Measurements from ENCODE around the gene SLC6A18.

SLC6A18 gene

GRCh38 chr5:1205255-1206180, 19.7 kb upstream of the SLC6A18 start (continued):
- TF ChIP-seq, protein P1, sequence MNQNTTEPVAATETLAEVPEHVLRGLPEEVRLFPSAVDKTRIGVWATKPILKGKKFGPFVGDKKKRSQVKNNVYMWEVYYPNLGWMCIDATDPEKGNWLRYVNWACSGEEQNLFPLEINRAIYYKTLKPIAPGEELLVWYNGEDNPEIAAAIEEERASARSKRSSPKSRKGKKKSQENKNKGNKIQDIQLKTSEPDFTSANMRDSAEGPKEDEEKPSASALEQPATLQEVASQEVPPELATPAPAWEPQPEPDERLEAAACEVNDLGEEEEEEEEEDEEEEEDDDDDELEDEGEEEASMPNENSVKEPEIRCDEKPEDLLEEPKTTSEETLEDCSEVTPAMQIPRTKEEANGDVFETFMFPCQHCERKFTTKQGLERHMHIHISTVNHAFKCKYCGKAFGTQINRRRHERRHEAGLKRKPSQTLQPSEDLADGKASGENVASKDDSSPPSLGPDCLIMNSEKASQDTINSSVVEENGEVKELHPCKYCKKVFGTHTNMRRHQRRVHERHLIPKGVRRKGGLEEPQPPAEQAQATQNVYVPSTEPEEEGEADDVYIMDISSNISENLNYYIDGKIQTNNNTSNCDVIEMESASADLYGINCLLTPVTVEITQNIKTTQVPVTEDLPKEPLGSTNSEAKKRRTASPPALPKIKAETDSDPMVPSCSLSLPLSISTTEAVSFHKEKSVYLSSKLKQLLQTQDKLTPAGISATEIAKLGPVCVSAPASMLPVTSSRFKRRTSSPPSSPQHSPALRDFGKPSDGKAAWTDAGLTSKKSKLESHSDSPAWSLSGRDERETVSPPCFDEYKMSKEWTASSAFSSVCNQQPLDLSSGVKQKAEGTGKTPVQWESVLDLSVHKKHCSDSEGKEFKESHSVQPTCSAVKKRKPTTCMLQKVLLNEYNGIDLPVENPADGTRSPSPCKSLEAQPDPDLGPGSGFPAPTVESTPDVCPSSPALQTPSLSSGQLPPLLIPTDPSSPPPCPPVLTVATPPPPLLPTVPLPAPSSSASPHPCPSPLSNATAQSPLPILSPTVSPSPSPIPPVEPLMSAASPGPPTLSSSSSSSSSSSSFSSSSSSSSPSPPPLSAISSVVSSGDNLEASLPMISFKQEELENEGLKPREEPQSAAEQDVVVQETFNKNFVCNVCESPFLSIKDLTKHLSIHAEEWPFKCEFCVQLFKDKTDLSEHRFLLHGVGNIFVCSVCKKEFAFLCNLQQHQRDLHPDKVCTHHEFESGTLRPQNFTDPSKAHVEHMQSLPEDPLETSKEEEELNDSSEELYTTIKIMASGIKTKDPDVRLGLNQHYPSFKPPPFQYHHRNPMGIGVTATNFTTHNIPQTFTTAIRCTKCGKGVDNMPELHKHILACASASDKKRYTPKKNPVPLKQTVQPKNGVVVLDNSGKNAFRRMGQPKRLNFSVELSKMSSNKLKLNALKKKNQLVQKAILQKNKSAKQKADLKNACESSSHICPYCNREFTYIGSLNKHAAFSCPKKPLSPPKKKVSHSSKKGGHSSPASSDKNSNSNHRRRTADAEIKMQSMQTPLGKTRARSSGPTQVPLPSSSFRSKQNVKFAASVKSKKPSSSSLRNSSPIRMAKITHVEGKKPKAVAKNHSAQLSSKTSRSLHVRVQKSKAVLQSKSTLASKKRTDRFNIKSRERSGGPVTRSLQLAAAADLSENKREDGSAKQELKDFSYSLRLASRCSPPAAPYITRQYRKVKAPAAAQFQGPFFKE (tag by site-specific recombination; IDR thresholded peaks at IDR 0.05; ENCODE audit: borderline replicate concordance) = no peak
- no peak for TF ChIP-seq ZNF747 (tag by site-specific recombination; IDR thresholded peaks at IDR 0.05)
- no peak for TF ChIP-seq ZNF2 (tag by site-specific recombination; IDR thresholded peaks at IDR 0.05)
- no peak for TF ChIP-seq REST (tag by site-specific recombination; IDR thresholded peaks at IDR 0.05)
- no peak for TF ChIP-seq OSR2 (tag by site-specific recombination; IDR thresholded peaks at IDR 0.05)
- no peak for TF ChIP-seq ZFP69B (tag by site-specific recombination; IDR thresholded peaks at IDR 0.05)

- POLR2A ChIA-PET = no interaction called here
- Histone ChIP-seq H3K4me3 (ENCODE audit: low read depth, low read length) (no peak overlapping the region), H3K4me1 (ENCODE audit: control insufficient read depth, insufficient read depth, low read length) (no peaks in the 10 kb centered on the region), H3K9me3 (ENCODE audit: control insufficient read depth, insufficient read depth, low read depth, low read length) (no peaks in the 10 kb centered on the region), H3K27ac (ENCODE audit: extremely low read depth, low read depth, low read length) (no peak overlapping the region), H3K36me3 (ENCODE audit: control insufficient read depth in 2 of 2, insufficient read depth in 1 of 2, low read length in 2 of 2) (no peaks in the 10 kb centered on the region)
- CTCF ChIA-PET = no interaction called here
- TF ChIP-seq, protein P2, sequence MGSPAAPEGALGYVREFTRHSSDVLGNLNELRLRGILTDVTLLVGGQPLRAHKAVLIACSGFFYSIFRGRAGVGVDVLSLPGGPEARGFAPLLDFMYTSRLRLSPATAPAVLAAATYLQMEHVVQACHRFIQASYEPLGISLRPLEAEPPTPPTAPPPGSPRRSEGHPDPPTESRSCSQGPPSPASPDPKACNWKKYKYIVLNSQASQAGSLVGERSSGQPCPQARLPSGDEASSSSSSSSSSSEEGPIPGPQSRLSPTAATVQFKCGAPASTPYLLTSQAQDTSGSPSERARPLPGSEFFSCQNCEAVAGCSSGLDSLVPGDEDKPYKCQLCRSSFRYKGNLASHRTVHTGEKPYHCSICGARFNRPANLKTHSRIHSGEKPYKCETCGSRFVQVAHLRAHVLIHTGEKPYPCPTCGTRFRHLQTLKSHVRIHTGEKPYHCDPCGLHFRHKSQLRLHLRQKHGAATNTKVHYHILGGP (tag by site-specific recombination; IDR thresholded peaks at IDR 0.05) = no peak
- no peak for TF ChIP-seq ZNF19 (tag by site-specific recombination; IDR thresholded peaks at IDR 0.05; ENCODE audit: low read depth)
- TF ChIP-seq, protein P3, sequence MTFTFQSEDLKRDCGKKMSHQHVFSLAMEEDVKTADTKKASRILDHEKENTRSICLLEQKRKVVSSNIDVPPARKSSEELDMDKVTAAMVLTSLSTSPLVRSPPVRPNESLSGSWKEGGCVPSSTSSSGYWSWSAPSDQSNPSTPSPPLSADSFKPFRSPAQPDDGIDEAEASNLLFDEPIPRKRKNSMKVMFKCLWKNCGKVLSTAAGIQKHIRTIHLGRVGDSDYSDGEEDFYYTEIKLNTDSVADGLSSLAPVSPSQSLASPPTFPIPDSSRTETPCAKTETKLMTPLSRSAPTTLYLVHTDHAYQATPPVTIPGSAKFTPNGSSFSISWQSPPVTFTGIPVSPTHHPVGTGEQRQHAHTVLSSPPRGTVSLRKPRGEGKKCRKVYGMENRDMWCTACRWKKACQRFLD (tag by site-specific recombination; IDR thresholded peaks at IDR 0.05) = no peak
- TF ChIP-seq ZNF596 (tag by site-specific recombination; IDR thresholded peaks at IDR 0.05) = no peak
- no peak for TF ChIP-seq ZBTB44 (tag by site-specific recombination; IDR thresholded peaks at IDR 0.05)
- no peak for TF ChIP-seq ZFHX2 (tag by site-specific recombination; conservative IDR thresholded peaks at IDR 0.05)
- no peak for TF ChIP-seq GFI1B (tag by site-specific recombination; IDR thresholded peaks at IDR 0.05)
- no peak for TF ChIP-seq ZNF837 (tag by site-specific recombination; IDR thresholded peaks at IDR 0.05)
- TF ChIP-seq ZNF792 (tag by site-specific recombination; IDR thresholded peaks at IDR 0.05) = no peak
These were observed 18.4 kb upstream of the SLC6A18 start for GRCh38 chr5:1206521-1207412.
